ENCODE data around the gene KCNIP1. TPM values are rescaled to one million over a fixed set of nuclear protein-coding genes. Genes with fewer than 3 reads are reported as not detected.

Gene KCNIP1
- total RNA-seq, 1 donor from 2014 or later, result not detected

DNA sequence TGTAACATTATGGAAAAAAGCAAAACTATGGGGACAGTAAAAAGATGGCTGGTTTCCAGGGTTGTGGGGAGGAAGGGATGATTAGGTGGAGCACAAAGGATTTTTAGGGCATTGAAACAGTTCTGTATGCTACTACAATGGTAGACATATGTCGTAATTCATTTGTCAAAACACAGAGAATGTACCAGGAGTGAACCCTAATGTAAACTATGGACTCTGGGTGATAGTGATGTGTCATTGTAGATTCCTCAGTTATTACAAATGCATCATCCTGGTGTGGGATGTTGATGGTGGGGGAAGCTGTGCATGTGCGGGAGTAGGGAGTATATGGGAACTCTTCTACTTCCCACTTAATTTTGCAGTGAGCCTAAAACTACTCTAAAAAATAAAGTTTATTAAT is 144.7 kb downstream of the KCNIP1 start:
- no peak for ATAC-seq

DNA sequence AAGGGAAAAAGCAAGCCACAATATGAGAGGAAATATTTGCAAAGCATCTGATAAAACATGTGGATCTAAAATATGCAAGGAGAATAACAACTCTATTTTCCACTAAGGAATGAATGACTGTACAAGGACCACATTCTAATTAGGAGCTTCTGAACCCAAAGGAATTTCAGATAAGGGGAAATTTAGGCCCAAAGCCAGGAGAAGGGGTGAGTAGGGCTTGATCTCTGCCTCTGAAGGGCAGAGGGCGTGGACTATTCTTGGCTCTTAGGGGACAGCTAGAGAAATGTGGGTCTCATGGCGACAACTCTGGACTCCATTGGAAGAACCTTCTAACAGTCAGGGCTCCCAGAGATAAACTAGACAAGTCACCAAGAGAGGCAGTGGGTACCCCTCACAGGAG is 147.0 kb downstream of the KCNIP1 start:
- no peak for ATAC-seq

DNA sequence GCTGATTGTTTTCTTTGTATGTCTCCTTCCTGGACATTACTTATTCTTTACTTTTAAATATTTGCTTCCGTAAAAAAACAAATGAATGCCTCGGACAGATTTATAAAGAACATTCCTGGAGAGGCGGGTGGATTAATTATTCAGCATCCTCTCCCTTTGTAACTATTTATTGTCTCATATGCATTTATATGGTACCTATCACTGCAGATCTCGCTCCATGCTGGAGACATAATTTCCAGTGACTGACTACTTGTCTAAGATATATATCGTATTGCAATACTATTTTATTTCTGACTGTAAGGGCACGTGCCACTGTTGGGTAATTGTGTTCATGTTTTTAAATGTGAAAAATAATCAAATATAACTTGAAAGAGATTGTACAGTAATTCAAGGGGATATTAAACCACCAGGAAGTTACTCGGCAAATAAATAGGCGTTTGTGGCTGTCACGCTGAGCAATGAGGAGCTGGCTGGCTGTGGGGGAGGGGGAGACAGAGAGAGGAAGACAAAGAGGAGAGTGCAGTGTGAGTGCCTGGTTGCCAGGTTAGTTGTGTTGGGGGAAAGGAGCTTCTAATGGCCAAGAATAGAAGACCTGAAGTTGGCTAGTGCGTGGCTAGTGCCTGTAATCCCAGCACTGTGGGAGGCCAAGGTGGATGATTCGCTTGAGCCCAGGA is 147.9 kb downstream of the KCNIP1 start:
- no peak for ATAC-seq

DNA sequence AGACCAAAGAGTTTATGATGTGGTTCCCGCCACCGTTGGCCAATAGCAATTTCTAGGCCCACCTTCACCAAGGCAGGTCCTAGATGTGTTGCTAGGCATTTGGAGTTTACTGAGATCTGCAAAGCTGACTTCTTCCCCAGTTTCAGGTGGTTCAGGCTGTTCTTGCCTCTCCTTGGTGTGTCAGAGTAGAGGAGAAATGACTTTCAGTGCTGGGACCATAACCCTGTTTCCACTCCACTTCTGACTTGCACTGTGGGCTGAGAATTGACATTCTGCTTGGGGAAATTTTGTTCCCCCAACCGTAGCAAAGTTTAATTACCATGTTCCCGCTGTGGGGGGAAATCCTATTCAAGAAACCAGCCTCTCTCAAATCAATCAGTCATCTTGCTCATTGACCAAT is 151.7 kb downstream of the KCNIP1 start:
- no peak for ATAC-seq

- no peak for ATAC-seq
Observed at GRCh38 chr5:170655920-170656319, 152.1 kb downstream of the KCNIP1 start.

DNA sequence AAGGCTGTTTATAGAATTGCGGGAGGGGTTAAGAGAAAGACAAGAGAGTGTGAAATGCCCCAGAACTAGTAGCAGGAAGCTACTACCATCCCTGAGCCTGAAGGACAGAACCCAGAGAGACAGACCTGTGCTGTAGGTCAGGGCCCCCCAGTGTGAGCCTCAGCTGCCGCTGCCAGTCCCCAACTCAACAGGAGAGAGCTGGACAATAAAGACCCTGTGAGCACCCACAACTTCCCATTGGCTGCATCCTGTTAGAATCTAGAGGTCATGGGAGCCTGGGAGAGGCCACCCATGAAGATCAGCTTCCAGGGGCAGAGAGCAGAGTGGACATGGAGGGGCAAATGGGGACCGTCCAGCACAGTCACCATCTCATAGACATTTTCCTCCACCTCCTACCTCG is 152.5 kb downstream of the KCNIP1 start:
- ATAC-seq, result no peak

- ATAC-seq, result no peak
Observed at GRCh38 chr5:170660531-170660930, 156.7 kb downstream of the KCNIP1 start.

DNA sequence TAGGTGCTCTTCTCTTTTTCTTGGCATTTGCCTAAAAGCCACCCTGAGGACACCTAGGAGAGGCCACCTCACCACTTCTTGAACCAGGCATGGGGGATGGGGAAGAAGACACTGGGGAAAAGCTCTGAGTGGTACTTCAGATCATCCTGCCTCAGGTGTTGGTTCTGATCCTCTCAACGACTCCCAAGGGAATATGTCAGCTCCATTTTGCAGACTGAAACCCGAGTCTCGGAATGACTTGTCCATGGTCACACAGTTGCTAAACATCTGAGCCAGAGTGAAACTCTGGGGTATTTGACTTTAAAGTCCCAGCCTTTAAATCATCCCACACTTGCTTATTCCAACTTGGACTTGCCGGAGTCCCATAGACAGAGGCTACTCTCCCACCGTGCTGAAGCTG is 159.1 kb downstream of the KCNIP1 start:
- ATAC-seq, result no peak

DNA sequence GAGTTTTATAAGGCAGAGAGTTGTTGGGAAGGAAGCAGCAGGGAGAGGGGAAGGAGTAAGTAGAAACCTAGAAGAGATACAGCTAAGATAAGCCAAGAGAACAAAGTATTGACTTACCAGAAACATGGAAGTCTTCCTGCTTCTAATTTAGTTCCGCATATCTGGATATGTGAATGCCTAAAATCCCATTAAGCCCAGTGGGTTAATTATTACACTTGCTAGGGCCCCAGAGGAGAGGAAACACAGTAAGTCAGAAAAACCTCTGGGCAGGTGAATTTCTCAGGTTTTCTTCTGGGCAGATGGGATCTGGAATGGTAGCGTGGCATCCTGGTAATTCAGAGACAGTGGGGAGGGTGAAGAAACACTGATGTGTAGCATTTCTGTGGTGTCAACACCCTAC is 175.0 kb downstream of the KCNIP1 start:
- ATAC-seq, result no peak

DNA sequence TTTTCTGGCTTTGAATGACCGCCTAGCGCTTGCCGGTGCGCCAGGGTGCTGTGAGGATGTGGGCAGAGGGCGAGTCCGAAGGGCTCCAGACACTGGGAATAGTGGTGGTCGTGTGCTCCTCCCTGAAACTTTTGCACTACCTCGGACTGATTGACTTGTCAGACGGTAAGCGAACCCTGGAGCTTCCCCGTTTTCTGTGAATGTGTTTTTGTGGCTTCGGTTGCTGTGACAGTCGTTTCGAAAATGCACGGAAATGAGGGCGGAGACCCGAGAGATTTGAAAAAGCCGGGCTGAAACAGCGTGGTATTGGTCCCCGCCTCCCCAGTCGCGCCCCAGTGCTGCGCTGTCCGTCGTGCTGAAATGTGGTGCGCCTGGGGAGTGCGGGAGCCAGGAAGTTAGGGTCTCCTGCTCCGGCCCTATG is 177.2 kb downstream of the KCNIP1 start:
- ATAC-seq, result no peak

GRCh38 chr5:170691657-170692056 is 187.8 kb downstream of the KCNIP1 start:
- no peak for ATAC-seq

GRCh38 chr5:170693701-170694100 is 189.9 kb downstream of the KCNIP1 start:
- ATAC-seq, result no peak

GRCh38 chr5:170694911-170695310 is 191.1 kb downstream of the KCNIP1 start:
- no peak for ATAC-seq

DNA sequence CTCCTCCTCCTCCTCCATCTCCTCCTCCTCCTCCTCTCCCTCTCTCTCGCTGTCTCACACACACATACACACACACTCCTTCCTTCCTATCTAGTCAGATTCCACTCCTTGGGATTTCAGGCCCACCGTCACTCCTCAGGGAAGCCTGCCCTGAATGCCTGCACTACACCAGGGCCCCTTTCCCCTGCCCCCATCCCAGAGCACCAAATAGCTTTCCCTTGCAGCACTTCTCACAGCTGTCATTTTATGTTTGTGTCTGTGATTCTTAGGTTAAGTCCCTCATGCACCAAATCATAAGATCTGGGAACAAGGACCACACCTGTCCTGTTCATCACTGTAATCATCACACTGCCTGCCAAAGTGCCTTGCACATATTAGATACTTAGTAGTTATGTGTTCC is 193.2 kb downstream of the KCNIP1 start:
- no peak for ATAC-seq

DNA sequence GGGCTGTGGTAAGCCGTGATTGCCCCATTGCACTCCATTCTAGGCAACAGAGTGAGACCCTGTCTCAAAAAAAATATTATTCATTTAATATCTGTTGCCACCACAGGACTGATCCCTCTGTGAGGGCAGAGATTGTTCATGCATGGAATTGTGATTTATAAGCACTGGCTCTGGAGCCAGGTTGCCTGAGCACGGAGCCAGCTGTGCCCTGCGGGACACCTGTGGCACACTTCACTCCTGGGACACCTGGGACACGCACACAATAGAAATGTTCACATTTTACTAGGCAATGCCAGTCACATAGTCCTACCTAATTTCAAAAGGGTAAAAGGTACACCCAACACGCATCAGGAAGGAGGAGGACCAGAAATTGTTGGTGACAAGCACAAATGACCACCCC is 196.7 kb downstream of the KCNIP1 start:
- no peak for ATAC-seq

GRCh38 chr5:170701334-170701733 is 197.5 kb downstream of the KCNIP1 start:
- no peak for ATAC-seq

GRCh38 chr5:170704417-170705192 is 200.8 kb downstream of the KCNIP1 start:
- no peak for ATAC-seq

- no peak for ATAC-seq
Observed at GRCh38 chr5:170709640-170710039, 205.8 kb downstream of the KCNIP1 start.

DNA sequence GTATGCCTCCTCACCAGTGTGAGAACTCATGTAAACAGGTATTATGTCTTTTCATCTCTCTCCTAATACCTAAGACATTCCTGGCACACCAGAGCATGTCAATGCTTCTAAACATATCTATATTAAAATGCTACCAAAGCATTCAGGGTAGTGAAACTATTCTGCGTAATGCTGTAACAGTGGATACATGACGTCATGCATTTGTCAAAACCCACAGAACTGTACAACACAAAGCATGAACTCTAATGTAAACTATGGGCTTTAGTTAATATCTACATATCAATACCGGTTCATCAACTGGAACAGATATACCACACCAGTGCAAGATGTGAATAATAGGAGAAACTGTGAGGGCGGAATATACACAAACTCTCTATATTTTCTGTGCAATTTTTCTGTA is 207.5 kb downstream of the KCNIP1 start:
- no peak for ATAC-seq

DNA sequence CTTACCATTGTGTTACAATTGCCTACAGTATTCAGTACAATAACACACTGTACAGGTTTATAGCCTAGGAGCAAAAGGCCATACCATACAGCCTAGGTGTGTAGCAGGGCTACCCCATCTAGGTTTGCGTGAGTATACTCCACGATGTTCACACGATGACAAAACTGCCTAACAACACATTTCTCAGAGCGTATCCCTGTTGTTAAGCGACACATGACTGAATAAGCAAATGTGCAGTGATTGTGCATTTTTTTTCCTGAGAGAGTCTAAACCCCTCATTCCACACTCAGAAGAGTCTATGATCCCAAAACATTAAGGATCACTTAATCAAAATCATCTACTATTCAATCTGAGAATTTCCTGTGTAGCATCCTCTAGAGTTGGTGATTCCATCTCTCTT is 211.3 kb downstream of the KCNIP1 start:
- ATAC-seq, result no peak

- ATAC-seq, result no peak
Observed at GRCh38 chr5:170716396-170716795, 212.6 kb downstream of the KCNIP1 start.

DNA sequence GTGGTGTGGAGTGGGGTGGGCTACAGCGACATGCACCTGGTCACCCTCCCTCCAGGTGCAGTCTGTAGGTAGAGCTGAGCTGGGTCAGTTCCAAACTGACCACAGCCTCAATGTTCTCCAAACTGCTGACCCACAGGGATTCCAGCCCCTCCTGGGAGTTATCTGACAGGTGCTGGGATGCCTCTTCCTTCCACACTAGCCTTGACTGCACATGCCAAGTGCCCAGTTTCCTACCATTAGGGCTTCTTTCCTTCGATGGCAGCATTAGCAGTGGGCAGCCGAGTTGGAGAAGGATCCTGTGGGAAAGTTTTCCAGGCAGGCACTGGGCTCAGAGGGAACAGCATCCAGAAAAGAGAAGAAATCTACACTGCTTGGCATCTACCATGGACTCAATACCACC is 215.7 kb downstream of the KCNIP1 start:
- no peak for ATAC-seq

DNA sequence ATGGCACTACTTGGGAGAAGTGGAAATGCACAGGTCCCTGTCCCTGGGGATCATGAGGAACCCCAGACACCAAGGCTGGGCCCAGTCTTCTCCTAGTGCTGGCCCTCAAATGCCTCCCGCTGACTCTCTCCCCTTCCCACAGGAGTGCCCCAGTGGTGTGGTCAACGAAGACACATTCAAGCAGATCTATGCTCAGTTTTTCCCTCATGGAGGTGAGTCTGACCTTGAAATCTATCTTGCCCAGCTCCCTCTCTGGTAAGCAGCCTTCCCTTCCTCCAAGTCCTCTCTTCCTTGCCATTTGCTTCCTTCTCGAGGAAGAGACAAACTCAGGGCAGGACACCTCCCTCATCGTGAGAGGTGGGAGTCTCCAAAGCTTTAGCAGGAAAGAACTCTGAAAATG is 216.4 kb downstream of the KCNIP1 start:
- ATAC-seq, result no peak

DNA sequence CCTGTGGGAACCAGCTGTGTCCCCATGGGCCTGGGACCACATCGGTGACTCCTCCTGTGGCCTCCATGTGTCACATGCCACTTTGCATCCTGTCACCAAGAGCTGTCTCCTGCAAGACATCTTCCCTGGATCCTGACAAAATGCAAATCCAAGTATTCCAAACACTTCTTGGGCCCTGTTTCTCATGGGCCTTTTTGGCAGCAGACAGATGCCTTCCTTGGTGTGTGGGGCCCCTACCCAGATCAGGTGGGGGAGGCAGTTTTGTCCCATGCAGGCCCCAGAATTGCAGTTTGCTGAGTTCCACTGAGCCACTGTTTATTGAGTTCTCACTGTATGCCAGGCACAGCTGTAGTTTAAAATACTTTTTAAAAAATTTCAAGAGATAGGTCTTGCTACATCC is 217.2 kb downstream of the KCNIP1 start:
- no peak for ATAC-seq

- ATAC-seq, result no peak
Observed at GRCh38 chr5:170721681-170722080, 217.9 kb downstream of the KCNIP1 start.

Measured in esophagus mucosa (tissue), 1 donor.